HepG2 (cell line): Measurements from ENCODE around the gene EIF3L. TPM values are rescaled to one million over a fixed set of nuclear protein-coding genes. Genes with fewer than 3 reads are reported as not detected.
A peak's percentile ranks its signal among the peaks of the same experiment; 100 is the strongest.

Experiments
- BCL6 ChIP-seq: IDR thresholded peaks from 2 replicates; pipeline ENCODE4 v1.6.1; 2016; ENCODE audit warnings: missing genetic modification reagents, missing compliant biosample characterization
- ELF3 ChIP-seq: IDR thresholded peaks from 2 replicates; pipeline ENCODE4 v1.6.1; 2016; ENCODE audit warnings: missing genetic modification reagents, missing compliant biosample characterization
- HDAC2 ChIP-seq: sonication (generic); formaldehyde crosslinking; IDR thresholded peaks from 2 replicates; pipeline ENCODE4 v1.4.0; 2020; ENCODE audit warnings: missing genetic modification reagents
- HMGXB4 ChIP-seq, 2 experiments: sonication (generic) in 1 of 2; formaldehyde crosslinking in 1 of 2; IDR thresholded peaks; 2 replicates each; pipeline versions ENCODE4 v1.4.0 to v1.6.1; 2018 to 2020; ENCODE audit warnings: missing genetic modification reagents in 2 of 2, borderline replicate concordance in 1 of 2, low read depth in 1 of 2, mild to moderate bottlenecking in 1 of 2, missing biosample characterization in 1 of 2
- HOMEZ ChIP-seq: IDR thresholded peaks from 2 replicates; pipeline ENCODE4 v1.6.1; 2016; ENCODE audit warnings: low read depth
- ISL2 ChIP-seq: sonication (generic); formaldehyde crosslinking; IDR thresholded peaks from 2 replicates; pipeline ENCODE4 v1.5.0; 2020; ENCODE audit warnings: missing genetic modification reagents
- JARID2 ChIP-seq: sonication (generic); formaldehyde crosslinking; IDR thresholded peaks from 2 replicates; pipeline ENCODE4 v1.8.1; 2023; ENCODE audit warnings: missing genetic modification reagents, inconsistent platforms; ENCODE audit not compliant: insufficient replicate concordance
- JUND ChIP-seq: sonication (generic); formaldehyde crosslinking; IDR thresholded peaks from 2 replicates; pipeline ENCODE4 v1.8.0; 2022; ENCODE audit warnings: mild to moderate bottlenecking, missing genetic modification reagents
- NFRKB ChIP-seq: fragments of 450-650 bp; IDR thresholded peaks from 2 replicates; pipeline ENCODE4 v1.6.1; 2017
- PITX1 ChIP-seq: sonication (generic); formaldehyde crosslinking; IDR thresholded peaks from 2 replicates; pipeline ENCODE4 v1.5.1; 2020; ENCODE audit warnings: mild to moderate bottlenecking, missing genetic modification reagents
- RORA ChIP-seq: sonication (generic); formaldehyde crosslinking; IDR thresholded peaks from 2 replicates; pipeline ENCODE4 v1.5.0; 2020; ENCODE audit warnings: mild to moderate bottlenecking, missing genetic modification reagents, moderate library complexity
- THRA ChIP-seq: sonication (generic); formaldehyde crosslinking; IDR thresholded peaks from 2 replicates; pipeline ENCODE4 v1.4.0; 2020; ENCODE audit warnings: missing genetic modification reagents, borderline replicate concordance
- YEATS2 ChIP-seq: sonication (generic); formaldehyde crosslinking; IDR thresholded peaks from 2 replicates; pipeline ENCODE4 v1.4.0; 2020; ENCODE audit warnings: missing genetic modification reagents, borderline replicate concordance
- ZBTB21 ChIP-seq: sonication (generic); formaldehyde crosslinking; IDR thresholded peaks from 2 replicates; pipeline ENCODE4 v1.4.0; 2020; ENCODE audit warnings: missing genetic modification reagents
- ZNF136 ChIP-seq: sonication (generic); formaldehyde crosslinking; IDR thresholded peaks from 2 replicates; pipeline ENCODE4 v1.8.1; 2022; ENCODE audit warnings: low read depth, mild to moderate bottlenecking, moderate library complexity, missing genetic modification reagents
- ZNF280B ChIP-seq: sonication (generic); formaldehyde crosslinking; IDR thresholded peaks from 2 replicates; pipeline ENCODE4 v1.5.0; 2020; ENCODE audit warnings: missing genetic modification reagents, mild to moderate bottlenecking, borderline replicate concordance
- ZNF646 ChIP-seq: sonication (generic); formaldehyde crosslinking; IDR thresholded peaks from 2 replicates; pipeline ENCODE4 v1.9.0; 2021; ENCODE audit warnings: mild to moderate bottlenecking, missing genetic modification reagents
- polyA plus RNA-seq, 8 experiments: library from polyadenylated mRNA; depleted of rRNA in 3 of 8; stranded (reverse) in 7 of 8; unstranded in 1 of 8; fragments of >200 nt; fragmentation: Illumina TruSeq in 4 of 8; extraction: Trizol in 4 of 8; gene quantifications; 2 replicates each; pipeline versions ENCODE4 v1.2.1 to v1.2.3, GENCODE V29; 2011 to 2016; ENCODE audit warnings: low read depth in 4 of 8, missing spikeins in 1 of 8, mixed read lengths in 1 of 8; ENCODE audit not compliant: insufficient read depth in 1 of 8
- total RNA-seq, 5 experiments: library from RNA; depleted of rRNA; stranded (reverse); fragments of >200 nt; fragmentation: Illumina TruSeq; extraction: Trizol; gene quantifications; 2 replicates each; pipeline ENCODE4 v1.2.3, GENCODE V29; 2016; ENCODE audit warnings: low read depth in 1 of 5

Gene EIF3L
- total and polyA plus RNA-seq, 2 of the 13 experiments (the other 11 are each of a cell fraction or from before 2014, with no cell fraction given) = 514 to 793 TPM

- TF ChIP-seq ZNF280B (CRISPR knock-in tag) = no peak
- no peak for TF ChIP-seq RORA
- TF ChIP-seq JUND (CRISPR knock-in tag) = 0 out of 2 replicates have a peak, but pooled peaks have one; percentile 18
- TF ChIP-seq THRA (CRISPR knock-in tag) = peak; percentile 92; the same call in 1 of the 2 replicates
- 0 out of 2 replicates have a peak, but pooled peaks have one; percentile 4 for TF ChIP-seq ISL2 (CRISPR knock-in tag)
- TF ChIP-seq BCL6 = peak; percentile 88
- TF ChIP-seq ELF3 (CRISPR knock-in tag) = peak; percentile 93
- TF ChIP-seq JARID2 = no peak
- no peak for TF ChIP-seq ZNF136
- TF ChIP-seq NFRKB = no peak
- TF ChIP-seq HDAC2 = peak; percentile 62
- 0 out of 2 replicates have a peak, but pooled peaks have one; percentile 19 for TF ChIP-seq HOMEZ
- no peak for TF ChIP-seq PITX1 (CRISPR knock-in tag)
- no peak for TF ChIP-seq ZNF646 (CRISPR knock-in tag)
- peak; percentile 51; the same call in 1 of the 2 replicates for TF ChIP-seq ZBTB21
- 0 out of 4 replicates have a peak, but pooled peaks have one; percentile 12 to 27 for TF ChIP-seq HMGXB4 (CRISPR knock-in tag; IDR thresholded peaks at IDR 0.05; ENCODE audit: borderline replicate concordance in 1 of 2, low read depth in 1 of 2)
- TF ChIP-seq YEATS2 (CRISPR knock-in tag) = peak; percentile 55; the same call in 1 of the 2 replicates
These were observed 47.0 kb downstream of the EIF3L start (continued) for GRCh38 chr22:37896181-37896592.
